ENCODE data around the gene ITPKB.

ITPKB gene

DNA sequence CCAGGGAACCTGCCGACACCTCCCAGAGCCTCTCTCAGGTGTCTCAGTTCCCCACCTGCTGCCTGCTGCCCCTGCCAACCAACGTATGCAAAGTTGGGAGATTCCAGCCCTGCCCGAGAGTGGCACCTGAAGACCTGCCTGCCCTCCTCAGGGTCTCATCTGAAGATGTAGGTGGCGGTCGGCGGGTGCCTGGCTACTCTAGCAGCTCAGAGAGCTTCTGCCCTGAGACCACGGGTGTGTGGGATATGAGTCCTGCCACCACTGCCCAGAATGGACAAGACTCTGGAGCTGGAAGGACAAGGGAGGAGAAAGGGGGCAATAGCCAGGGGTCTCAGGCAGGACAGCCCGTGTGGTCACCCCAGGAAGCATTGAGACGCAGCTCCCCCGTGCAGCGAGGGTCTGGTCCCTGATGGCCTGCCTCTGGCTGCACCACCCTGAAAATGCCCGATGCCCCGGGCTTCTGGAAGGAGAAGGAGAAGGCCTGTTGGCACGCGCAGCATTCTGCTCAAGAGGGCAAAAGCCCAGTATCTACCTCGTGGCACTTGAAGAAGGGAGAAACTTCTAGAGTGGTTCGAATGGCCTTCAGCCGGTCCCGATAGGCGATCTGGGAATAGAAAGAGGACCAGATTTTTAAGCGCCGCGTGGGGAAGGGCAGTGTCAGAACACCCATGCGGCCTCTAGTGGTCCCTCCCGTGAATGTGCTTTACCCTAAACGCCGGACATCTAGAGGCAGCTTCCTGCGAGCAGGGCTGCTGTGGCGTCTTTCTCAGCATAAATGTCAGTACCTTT, 101.7 kb downstream of the ITPKB start:
- DNase-seq (ENCODE audit: low spot score): peak; percentile 81

DNA sequence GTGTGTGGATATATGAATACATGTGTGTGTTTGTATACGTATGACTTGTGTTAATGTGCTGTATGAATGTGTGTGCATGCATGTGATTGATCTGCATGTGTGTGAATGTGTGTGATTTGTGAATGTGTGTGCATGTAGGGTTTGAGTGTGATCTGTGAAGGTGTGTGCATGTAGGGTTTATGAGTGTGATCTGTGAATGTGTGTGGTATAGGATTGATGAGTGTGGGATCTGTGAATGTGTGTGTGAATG, 102.3 kb downstream of the ITPKB start:
- DNase-seq (ENCODE audit: low spot score): no peak

DNA sequence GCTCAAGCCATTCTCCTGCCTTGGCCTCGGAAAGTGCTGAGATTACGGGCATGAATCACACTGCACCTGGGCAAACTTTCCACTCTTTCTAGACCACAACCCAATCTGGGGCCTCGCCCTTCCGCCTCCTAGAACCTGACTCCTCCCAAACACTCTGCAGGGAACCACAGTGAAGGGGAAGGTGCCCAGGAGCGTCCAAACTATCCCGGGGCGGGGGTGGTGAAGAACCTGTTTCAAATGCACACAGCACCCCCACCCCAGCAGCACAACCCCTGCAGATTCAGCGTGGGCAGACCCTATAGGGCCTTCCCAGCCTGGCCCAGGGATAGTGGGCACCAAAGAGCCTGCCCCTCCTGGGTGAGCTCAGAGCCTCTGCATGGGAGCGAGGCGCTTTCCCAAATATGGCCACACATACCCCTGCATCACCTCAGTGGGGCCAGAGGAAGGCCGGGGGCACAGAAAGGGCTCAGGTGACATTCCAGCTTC, 103.6 kb downstream of the ITPKB start:
- DNase-seq (ENCODE audit: low spot score): no peak

DNA sequence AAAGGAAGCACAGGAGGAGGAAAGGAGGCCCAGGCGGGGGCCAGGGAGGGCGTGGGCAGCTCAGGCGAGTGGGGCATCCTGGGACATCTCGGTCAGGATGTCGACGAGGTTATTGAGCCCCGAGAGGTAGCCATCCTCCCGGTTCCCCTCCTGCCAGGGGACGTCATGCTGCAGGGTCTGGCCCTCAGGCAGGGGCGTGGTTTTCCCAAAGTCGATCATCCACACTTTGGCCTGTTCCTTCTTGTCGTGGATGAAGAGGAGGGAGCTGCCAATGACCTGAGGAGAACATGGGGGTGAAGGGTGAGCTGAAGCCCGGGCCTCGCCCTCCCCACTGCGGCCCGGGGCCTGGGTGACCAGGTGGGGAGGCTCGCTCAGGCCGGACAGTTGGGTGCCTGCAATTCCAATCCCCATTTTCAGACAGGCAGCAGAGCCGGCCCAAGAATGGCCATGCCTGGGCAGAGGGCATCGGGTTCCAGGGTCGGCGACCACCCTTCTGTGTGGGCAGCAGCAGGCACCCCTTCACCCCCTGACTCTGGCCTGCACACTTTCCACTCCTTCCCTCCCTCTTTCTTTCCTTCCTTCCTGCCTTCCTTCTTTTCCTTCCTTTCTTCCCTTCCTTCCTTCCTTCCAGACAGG, 104.4 kb downstream of the ITPKB start:
- no peak for DNase-seq (ENCODE audit: low spot score)

DNA sequence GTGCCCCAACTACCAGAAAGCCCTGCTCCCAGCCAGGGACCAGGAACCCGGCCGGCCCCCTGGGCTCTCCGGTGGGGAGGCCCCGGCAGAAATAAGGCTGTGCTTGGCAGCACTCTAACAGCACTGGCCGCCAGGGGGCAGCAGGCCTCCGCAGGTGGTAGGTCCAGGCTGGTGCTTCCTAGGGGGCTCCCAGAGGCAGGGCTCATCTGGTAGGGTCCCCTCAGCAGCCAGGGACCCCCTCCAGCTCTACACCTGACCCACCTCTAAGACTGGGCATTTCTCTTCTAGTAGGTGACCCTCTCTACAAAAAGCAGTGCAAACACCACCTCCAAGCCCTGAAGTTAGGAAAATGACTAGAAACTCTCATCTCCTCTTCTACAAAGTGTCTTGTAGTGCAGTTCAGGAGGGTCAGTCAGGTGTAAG, 104.9 kb downstream of the ITPKB start:
- DNase-seq (ENCODE audit: low spot score): peak; percentile 84

GRCh38 chr1:226633541-226634165, 105.4 kb downstream of the ITPKB start:
- no peak for DNase-seq (ENCODE audit: low spot score)

GRCh38 chr1:226632922-226633351, 106.1 kb downstream of the ITPKB start:
- no peak for DNase-seq (ENCODE audit: low spot score)

DNA sequence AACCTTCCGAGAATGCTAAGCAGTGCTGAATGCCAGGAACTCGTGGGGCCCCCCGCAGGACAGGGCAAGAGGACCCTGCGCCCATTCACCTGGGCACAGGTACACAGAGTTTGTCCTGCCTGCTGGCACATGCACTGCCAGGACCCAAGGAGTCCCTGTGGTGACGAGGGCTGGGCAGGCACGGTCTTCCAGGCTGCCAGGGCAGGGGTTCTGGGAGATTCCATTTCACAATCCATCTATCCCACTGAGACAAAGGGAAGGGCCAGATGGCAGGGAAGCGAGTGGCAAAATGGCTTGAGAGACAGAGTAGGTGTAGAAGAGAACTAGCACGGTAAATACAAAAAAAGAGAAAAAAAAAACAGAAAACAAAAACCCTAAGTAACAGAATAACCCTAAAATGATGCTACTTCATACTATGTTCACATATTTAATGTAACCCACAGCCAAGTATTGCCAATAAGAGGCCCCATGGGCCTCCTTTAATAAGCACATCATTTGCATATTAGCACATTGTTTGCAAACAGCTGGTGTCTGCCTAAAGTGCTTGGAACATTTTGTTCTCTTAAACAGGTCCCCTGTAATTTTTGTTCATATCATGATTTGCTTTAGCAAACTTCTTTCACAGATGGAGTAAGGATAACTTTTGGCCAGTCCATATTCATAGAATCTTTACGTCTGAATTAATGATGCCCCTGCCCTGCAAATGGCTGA, 106.8 kb downstream of the ITPKB start:
- DNase-seq (ENCODE audit: low spot score): no peak

DNA sequence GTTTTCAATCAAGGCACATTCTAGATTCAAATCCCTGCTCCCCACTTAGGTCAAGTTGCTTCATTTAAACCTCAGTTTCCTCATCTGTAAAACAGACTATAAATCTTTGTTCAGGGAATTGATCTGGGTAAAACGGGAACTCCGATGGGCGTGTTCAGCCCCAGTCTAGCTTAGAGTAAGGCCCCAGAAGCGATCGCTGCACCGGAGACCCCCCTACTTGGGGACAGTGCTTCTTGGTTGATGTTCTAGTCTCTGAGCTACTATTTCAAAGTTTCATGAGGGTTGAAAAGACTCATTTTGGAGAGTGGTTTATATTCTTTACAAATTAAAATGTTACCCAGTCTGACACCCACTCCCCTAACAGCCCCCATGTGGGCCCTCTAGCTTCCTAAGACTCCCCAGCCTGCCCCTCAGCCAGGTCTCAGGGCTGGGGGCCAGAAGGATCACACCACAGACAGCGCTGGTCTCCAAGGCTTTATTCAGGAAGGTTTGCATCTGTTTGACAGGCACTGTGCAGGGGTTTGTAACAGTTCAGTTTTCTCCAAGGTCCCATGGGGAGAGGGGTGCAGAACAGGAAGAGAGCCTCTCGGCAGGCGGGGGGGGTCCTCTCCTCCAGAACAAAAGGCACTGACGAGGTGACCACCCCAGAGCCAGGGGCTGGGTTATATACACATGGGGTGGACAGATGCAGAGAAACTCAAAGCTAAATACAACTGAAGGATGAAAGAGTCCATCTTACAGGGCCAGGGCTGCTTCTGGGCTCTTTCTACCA, 107.7 kb downstream of the ITPKB start:
- DNase-seq (ENCODE audit: low spot score): no peak

- DNase-seq (ENCODE audit: low spot score): no peak
Measured at GRCh38 chr1:226630592-226630991, 108.5 kb downstream of the ITPKB start.

DNA sequence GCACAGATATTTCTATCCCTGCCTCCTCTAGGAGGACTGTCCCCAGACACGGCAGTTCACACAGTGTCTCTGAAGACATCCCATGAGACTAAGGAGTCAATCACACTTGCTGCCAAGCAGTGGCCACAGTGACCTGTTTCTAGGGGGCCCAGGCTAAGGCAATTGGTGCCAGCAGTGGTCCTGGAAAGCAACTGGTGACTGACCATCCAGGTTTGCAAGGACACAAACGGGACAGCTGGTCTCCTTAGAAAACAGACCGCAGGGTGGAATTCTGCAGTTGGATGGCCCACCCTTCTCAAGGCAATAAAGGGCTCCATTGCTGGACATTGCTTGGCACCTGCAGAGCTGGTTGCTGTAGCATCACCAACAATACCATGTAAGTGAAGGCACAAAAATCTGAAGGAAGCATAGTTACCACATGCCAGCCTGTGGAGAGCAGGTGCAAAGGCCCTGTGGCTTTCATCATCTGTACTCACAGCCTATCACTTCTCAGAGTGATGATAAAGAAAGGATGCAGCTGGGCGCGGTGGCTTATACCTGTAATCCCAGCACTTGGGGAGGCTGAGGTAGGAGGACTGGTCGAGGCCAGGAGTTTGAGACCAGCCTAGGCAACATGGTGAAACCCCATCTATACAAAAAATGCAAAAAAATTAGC, 109.1 kb downstream of the ITPKB start:
- no peak for DNase-seq (ENCODE audit: low spot score)

GRCh38 chr1:226629210-226629895, 109.7 kb downstream of the ITPKB start:
- no peak for DNase-seq (ENCODE audit: low spot score)

GRCh38 chr1:226628612-226629155, 110.4 kb downstream of the ITPKB start:
- DNase-seq (ENCODE audit: low spot score): no peak

DNA sequence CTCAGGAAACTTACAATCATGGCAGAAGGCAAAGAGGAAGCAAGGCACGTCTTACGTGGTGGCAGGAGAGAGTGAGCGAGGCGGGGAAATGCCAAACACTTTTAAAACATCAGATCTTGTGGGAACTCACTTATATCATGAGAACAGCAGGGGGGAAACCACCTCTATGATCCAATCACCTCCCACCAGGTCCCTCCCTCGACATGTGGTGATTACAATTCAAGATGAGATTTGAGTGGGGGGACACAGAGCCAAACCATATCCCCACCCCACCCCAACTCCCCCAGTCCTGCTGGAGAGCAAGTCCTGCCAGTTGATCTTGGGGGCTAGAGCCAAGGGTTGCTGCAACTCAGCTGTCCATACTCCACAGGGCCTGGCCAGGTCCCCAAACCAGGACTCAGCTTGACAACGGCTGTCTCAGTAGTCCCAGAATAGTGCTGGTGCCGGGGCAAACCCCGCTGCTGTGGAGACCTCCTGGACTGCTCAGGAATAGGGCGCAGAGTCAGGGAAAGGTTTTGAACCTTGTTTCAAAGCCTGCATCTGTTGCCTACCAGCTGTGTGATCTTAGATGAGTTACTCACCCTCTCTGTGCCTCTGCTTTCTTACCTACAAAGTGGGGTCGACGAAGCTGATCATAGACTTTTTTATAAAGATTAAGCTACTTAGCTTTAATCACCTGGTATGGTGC, 111.0 kb downstream of the ITPKB start:
- no peak for DNase-seq (ENCODE audit: low spot score)

DNA sequence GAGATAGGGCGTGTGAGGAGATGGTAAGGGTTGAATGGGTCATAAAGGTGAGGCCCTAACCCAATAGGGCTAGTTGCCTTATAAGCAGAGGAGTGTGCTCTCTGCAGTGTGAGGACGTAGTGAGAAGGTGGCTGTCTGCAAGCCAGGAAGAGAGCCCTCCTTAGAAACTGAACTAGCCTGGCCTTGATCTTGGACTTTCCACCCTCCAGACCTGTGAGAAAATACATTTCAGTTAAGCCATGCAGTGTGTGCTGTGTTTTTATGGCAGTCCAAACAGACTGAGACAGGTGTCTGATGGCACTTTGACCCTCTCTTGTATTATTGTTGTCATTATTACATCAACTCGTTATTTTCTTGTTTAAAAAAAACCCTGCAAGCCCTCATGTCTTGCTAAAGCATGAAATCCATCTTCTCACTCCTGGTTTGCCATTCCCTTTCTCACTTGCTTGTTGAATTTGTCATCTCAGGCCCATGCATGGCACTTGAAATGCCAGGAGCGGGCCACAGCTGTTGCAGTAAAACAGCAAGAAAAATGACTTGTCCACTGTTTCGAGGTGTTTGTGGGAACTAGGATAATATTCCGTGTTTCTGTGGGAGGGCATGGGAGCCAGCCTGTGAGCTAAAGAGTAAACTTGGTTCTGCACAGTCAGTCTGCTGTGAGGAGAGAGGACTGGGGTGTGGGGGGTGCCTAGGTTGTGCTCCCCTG, 111.9 kb downstream of the ITPKB start:
- DNase-seq (ENCODE audit: low spot score): no peak

DNA sequence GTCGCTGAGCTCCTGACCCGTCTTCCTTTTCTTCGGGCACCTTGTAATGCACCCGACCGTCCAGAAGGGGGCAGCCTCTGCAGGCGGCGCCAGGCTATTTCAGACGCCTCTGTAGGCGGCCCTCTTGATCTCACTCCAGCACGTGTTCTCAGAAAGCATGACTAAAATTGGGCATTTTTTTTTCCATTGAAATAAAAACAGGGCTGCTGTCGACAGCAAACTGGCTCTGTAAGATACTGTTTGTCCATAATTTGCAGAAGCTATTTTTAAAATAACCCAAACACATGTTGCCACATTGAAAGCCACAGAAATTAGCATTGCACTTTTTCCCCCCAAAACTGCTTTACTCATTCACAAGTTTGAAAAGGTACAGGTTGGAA, 112.5 kb downstream of the ITPKB start:
- DNase-seq (ENCODE audit: low spot score): peak; percentile 72

GRCh38 chr1:226625832-226626576, 113.1 kb downstream of the ITPKB start:
- no peak for DNase-seq (ENCODE audit: low spot score)

- no peak for DNase-seq (ENCODE audit: low spot score)
Measured at GRCh38 chr1:226625326-226625725, 113.8 kb downstream of the ITPKB start.

DNA sequence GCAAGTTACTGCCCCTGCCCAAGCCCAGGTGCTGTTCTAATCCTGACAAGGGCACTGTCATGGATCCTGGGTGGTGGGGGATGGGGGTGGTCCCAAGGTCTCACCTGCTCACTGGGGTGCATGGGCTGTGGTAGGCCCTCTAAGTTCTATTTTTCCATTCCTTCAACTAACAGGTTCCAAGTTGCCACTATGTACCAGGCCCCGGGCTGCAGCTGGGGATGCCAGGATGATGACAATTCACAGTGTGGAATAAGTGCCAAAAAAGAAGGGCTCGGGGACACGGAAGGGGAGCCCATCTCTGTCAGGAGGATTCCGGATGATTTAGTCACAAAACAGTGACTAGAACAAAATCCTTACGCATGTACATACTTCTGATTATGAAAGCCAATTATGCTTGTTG, 114.6 kb downstream of the ITPKB start:
- DNase-seq (ENCODE audit: low spot score): no peak
